Femur (tissue), 1 donor: ENCODE measurements around the gene CHST11.

Experiments used
- DNase-seq: peaks from one replicate; pipeline ENCODE4 v3.0.0-alpha.2; 2017

CHST11 gene

GRCh38 chr12:104681012-104681690 is 224.4 kb downstream of the CHST11 start:
- DNase-seq: no peak

GRCh38 chr12:104682790-104683279 is 226.1 kb downstream of the CHST11 start:
- DNase-seq: no peak

- no peak for DNase-seq
Measured at GRCh38 chr12:104683831-104684503, 227.2 kb downstream of the CHST11 start.

GRCh38 chr12:104684884-104685283 is 228.1 kb downstream of the CHST11 start:
- no peak for DNase-seq

- DNase-seq: no peak
Measured at GRCh38 chr12:104685366-104685765, 228.6 kb downstream of the CHST11 start.

DNA sequence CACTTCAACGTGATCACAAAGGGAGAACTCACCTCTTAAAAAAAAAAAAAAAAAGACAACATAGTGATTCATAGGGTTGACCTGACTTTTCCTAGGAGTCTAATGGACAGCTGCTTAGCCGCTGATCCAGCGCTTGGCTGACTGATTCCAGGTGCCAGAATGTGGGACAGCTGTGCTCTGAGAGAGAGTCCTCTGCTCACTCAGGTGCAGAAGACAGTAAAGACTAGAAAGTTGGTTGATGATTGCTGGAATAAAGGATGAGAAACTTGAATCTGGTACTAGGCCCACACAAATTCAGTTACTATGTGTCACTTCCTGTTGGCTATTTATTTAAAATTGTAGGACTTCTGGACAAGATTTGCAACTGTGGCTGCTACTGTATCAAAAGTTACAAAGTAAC is 229.4 kb downstream of the CHST11 start:
- no peak for DNase-seq

DNA sequence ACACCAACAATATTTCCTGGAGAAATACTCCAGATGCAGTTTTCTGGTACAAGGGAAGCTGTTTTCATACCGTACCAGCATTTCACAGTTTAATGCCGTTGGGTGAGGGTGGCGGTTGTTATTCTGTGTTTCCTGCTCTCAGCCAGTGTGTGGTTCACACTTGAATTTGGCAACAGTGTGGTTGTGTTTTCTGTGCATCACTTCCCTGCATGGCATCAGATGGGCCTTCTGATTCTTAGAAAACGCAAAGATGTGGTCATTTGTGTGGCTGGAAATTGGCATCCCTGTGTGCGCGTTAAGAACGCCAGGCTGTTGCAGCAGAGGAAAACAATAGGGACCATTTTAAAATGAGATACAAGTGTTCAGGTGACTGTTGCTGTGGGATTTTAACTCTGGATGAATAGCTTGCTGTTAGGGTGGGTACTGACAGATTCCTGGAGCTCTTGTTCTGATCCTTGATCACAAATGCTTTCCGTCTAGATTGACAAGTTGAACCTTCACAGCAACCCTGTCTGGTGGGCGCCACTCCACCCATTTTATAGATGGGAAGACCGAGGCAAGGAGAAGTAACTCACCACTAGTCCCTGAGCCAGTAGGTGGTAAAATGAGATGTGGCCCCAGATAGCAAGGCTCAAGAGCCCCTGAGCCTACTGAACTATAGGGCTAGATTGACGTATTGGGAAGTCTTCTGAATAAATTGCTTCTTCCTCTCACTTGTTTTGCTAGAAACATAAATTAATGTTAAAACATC is 231.2 kb downstream of the CHST11 start:
- DNase-seq: no peak

DNA sequence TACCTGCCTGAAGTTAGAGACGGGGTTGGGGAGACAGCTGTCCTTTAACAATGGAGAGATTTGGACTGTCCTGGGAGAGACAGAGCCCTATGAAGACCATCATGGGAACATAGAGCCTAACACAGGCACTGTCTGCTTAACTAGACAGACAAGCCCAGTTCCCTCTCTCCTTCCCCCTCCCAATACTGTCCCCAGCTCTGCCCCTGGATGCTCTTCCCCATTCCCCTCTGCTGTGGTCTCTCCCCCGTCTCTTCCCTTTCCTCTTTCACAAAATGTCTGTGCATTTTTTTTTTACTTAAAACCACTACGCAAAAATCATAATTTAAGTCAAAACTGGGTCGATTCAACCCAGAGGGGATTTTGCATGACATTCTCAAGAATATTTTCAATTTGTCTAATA is 232.9 kb downstream of the CHST11 start:
- no peak for DNase-seq

DNA sequence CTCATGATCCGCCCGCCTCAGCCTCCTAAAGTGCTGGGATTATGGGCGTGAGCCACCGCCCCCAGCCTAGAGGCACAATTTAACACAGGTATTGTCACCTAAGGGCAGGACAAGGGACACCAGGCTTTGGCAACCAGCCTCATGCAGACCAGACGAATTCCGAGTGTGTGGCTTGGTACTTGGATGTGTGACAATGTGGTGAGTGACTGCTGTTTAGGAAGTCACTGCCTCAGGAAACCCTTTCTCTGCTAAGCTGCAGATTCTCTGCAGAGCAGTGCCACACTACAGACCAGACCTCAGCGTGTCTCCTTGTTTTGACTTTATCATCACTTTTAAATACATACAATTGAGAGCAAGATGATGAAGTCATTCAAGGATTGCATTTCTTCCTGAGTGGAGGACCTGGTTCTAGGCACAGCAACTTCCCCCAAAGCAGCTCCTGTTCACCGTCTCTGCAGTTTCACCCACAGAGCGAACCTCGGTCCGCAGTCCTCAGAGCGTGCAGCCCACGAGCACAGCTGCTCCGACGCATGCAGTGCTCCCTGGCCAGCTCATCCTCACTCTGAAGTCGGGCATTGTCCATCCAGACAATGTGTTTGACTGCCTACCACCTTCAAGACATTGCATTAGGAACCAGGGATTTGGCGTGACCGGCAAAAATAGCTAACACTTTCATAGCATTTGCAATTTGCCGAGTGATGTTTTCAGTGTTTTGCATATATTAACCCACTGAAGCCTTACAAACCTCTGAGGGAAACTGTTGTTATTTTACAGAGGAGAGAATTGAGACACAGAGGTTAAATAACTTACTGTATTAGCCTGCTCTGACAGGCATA is 235.2 kb downstream of the CHST11 start:
- no peak for DNase-seq

- DNase-seq: no peak
Measured at GRCh38 chr12:104692557-104693218, 235.9 kb downstream of the CHST11 start.

DNA sequence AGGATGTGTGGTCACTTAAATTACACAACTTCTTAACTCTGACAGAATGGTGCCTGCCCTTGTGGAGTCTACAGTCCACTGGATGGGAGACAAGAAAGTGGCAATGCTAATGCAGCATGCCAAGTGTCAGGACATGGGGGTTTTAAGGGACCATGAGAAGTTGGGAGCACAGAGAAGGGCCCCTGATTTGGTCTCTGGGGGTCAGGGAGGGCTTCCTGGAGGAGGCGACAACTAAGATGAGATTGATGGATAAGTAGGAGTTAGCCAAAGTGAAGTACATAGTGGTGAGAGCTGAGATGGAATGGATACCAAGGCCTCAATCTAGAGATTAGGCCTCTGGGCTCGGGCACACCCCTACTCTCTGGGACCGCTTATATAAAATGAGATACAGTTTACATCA is 236.7 kb downstream of the CHST11 start:
- DNase-seq: no peak

DNA sequence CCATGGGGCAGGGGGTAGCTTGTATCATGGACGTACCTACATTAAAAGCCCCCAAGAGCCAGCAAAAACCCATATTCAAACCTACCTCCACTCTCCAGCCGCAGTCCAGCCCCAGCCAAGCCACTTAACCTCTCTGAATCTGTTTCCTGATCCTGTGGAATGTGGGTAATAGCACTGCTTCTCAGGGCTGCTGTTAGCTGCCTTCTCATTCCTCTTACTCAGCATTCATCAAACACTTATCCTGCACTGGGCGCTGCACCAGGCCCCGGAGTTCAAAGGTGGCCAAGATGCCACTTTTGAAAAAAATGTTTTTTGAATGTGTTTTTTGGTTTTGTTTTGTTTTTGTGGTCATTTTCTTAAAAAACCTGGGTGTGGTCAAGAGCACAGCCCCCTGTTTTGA is 237.4 kb downstream of the CHST11 start:
- no peak for DNase-seq

GRCh38 chr12:104694711-104695110 is 238.0 kb downstream of the CHST11 start:
- no peak for DNase-seq

- DNase-seq: peak; percentile 51
Measured at GRCh38 chr12:104695453-104696148, 238.9 kb downstream of the CHST11 start.

- DNase-seq: no peak
Measured at GRCh38 chr12:104697186-104697585, 240.4 kb downstream of the CHST11 start.

- DNase-seq: no peak
Measured at GRCh38 chr12:104698871-104699270, 242.1 kb downstream of the CHST11 start.

DNA sequence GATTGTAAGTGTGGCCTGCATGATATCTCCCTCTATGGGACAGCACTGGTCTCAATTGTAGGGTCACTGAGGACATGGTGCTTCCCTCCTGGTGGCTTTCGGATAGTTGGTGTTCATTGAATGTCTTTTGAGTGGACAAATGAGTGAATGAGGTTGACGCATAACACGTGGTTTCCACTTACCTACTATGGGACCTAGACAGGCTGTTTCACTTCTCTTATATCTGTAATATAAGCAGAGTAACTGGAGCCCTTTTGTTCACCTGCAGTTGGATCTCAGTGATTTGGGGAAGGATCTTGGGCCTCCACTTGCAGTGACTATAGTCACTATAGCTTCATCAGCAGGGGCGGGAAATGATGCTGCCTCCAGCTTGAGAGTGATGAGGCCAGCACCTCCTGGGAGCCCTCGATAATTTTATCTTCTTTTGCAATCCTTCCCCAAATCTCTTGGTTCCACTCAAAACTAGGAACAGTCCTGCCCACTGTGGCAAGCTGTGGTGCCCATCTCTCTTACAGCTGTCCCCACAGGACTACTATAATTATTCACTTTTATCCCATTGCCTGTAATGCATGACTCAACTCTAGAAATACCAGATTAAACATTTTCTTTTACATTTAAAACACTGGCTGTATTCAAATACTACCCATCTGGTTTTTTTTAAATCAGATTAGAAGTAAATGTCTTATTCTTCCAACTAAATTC is 242.9 kb downstream of the CHST11 start:
- DNase-seq: no peak

GRCh38 chr12:104700324-104700723 is 243.6 kb downstream of the CHST11 start:
- no peak for DNase-seq

DNA sequence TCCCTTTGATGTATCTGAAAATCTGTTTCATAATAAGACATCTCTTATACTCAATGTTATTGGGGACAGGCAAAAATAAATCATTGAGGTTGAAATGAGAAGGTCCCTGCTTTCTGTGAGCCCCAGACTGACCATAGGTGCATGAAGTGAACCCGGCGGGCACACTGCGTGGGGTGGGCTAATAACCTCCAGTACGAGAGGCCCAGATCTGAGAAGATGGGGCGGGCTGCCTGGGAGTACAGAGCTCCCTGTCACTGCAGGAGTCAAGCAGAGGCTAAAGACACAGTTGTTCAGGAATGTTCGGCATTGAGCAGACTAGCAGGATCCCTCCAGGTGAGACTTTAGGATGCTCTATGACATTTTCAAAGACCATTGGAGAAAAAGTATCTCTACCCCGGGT is 244.6 kb downstream of the CHST11 start:
- DNase-seq: no peak

- DNase-seq: no peak
Measured at GRCh38 chr12:104701756-104702155, 245.0 kb downstream of the CHST11 start.

DNA sequence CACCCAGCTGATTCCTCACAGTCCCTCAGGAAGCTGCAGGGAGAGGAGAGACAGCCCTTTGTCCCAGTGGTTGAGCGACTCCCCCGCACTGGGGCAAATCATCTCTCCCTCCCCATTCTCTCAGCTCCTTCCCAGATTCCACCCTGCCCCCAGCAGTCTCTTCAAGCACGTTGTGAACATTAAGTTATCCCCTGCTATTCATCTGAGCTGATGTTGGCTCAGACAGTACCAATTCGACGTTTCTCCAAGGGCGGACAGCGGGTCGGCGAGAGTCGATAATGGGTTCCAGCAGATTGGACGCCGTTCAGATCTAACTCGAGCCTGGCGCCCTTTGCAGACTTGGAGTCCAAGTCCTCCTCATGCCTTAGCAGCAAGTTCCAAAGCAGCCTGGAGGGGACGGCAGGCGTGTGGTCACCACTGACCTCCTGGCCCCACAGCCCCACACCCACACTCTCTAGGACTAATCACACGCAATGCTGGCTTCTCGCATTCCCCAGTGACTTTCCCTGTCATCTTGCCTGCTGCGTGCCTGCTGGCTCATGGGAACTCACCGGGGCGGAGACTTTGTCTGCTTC is 245.9 kb downstream of the CHST11 start:
- peak; percentile 76 for DNase-seq
